Natural killer cell (primary cell): ENCODE measurements around the gene MRPS11. TPM values are rescaled to one million over a fixed set of nuclear protein-coding genes. Genes with fewer than 3 reads are reported as not detected.
A peak's percentile ranks its signal among the peaks of the same experiment; 100 is the strongest.

Experiments
- ATAC-seq, 3 donors: fragments of 150-1000 bp in 2 of 3; fragments of 200-7000 bp in 1 of 3; cut with Tn5 transposase; 1 replicate in 1 of 3; 2 replicates in 2 of 3; pipeline ENCODE4 v1.10.0; 2021; ENCODE audit warnings: mild to moderate bottlenecking in 2 of 3, moderate library complexity in 2 of 3
- DNase-seq, 2 donors: peaks; one replicate each; pipeline versions ENCODE4 v3.0.0 to v3.0.0-alpha.2; 2013 to 2021; ENCODE audit warnings: mixed read lengths in 1 of 2
- H3K27ac ChIP-seq: one replicate; pipeline ENCODE4 v1.5.1; 2013; ENCODE audit warnings: mild to moderate bottlenecking, low read length
- H3K27me3 ChIP-seq: one replicate; pipeline ENCODE4 v1.6.1; 2013; ENCODE audit warnings: low read length; ENCODE audit not compliant: control insufficient read depth, insufficient read depth
- H3K36me3 ChIP-seq: one replicate; pipeline ENCODE4 v1.6.1; 2013; ENCODE audit warnings: low read length; ENCODE audit not compliant: control insufficient read depth, insufficient read depth
- H3K4me1 ChIP-seq: one replicate; pipeline ENCODE4 v1.6.1; 2013; ENCODE audit warnings: low read length; ENCODE audit not compliant: control insufficient read depth, insufficient read depth
- H3K4me3 ChIP-seq: one replicate; pipeline ENCODE4 v1.5.1; 2013; ENCODE audit warnings: low read length
- H3K9me3 ChIP-seq: one replicate; pipeline ENCODE4 v1.6.1; 2013; ENCODE audit warnings: low read length; ENCODE audit not compliant: control insufficient read depth, insufficient read depth
- H3K27ac Mint-ChIP-seq, 2 donors: one replicate each; pipeline ENCODE4 v1.8.0; 2022; ENCODE audit warnings: mild to moderate bottlenecking in 2 of 2, mixed read lengths in 2 of 2, moderate library complexity in 1 of 2
- H3K27me3 Mint-ChIP-seq, 2 donors: one replicate each; pipeline ENCODE4 v1.8.0; 2022; ENCODE audit warnings: low read depth in 2 of 2, mixed read lengths in 2 of 2
- H3K36me3 Mint-ChIP-seq: one replicate; pipeline ENCODE4 v1.8.0; 2022; ENCODE audit warnings: mixed read lengths
- H3K4me1 Mint-ChIP-seq, 2 donors: one replicate each; pipeline ENCODE4 v1.8.0; 2022; ENCODE audit warnings: mixed read lengths in 2 of 2
- H3K4me3 Mint-ChIP-seq: one replicate; pipeline ENCODE4 v1.8.0; 2022; ENCODE audit warnings: mild to moderate bottlenecking, moderate library complexity, mixed read lengths
- H3K9me3 Mint-ChIP-seq, 2 donors: one replicate each; pipeline ENCODE4 v1.8.0; 2022; ENCODE audit warnings: mixed read lengths in 2 of 2
- WGBS: methylation state at CpG from one replicate; pipeline ENCODE4 v1.1.7; 2013; ENCODE audit warnings: missing lambda C conversion rate; ENCODE audit not compliant: insufficient coverage; 5-methylcytosine and 5-hydroxymethylcytosine counted together
- intact Hi-C: fragments of 100-400 bp; cut with micrococcal nuclease; formaldehyde crosslinking; loops from one replicate; pipeline ENCODE4 v1.14.2; 2022
- total RNA-seq, 4 donors: library from RNA; stranded (reverse); fragments of 120-200 nt in 1 of 4; gene quantifications; one replicate each; pipeline versions ENCODE4 v1.2.3 to v1.2.4, GENCODE V29; 2013 to 2022
- TF ChIP-seq, protein P1 (sequence below): fragments of 200-600 bp; IDR thresholded peaks from one replicate; pipeline ENCODE4 v1.8.0; 2022; ENCODE audit warnings: antibody characterized with exemption

Gene MRPS11
- total RNA-seq, 3 donors from 2014 or later (not counting 1 experiment from before 2014, with no cell fraction given) = 17.0 to 27.6 (median 22.4) TPM

- peaks cover 35% of the 10 kb centered on the region for H3K36me3 ChIP-seq
- ATAC-seq (no peak), DNase-seq (no peak)
- H3K4me3 ChIP-seq = no peak overlapping the region
- H3K27ac ChIP-seq = no peak overlapping the region
- H3K4me3 Mint-ChIP-seq = no peak overlapping the region
- no peaks in the 10 kb centered on the region for H3K36me3 Mint-ChIP-seq
- H3K4me1 Mint-ChIP-seq = no peaks in the 10 kb centered on the region
- intact Hi-C loops = no loop called here
- H3K9me3 Mint-ChIP-seq = no peaks in the 10 kb centered on the region
- TF ChIP-seq, protein P1, sequence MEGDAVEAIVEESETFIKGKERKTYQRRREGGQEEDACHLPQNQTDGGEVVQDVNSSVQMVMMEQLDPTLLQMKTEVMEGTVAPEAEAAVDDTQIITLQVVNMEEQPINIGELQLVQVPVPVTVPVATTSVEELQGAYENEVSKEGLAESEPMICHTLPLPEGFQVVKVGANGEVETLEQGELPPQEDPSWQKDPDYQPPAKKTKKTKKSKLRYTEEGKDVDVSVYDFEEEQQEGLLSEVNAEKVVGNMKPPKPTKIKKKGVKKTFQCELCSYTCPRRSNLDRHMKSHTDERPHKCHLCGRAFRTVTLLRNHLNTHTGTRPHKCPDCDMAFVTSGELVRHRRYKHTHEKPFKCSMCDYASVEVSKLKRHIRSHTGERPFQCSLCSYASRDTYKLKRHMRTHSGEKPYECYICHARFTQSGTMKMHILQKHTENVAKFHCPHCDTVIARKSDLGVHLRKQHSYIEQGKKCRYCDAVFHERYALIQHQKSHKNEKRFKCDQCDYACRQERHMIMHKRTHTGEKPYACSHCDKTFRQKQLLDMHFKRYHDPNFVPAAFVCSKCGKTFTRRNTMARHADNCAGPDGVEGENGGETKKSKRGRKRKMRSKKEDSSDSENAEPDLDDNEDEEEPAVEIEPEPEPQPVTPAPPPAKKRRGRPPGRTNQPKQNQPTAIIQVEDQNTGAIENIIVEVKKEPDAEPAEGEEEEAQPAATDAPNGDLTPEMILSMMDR = no peak
- no peak overlapping the region for H3K27ac Mint-ChIP-seq
- no peaks in the 10 kb centered on the region for H3K27me3 ChIP-seq
- peaks cover 6% of the 10 kb centered on the region for H3K4me1 ChIP-seq
- H3K9me3 ChIP-seq = no peaks in the 10 kb centered on the region
- WGBS = 94% methylated on average over 2 of the region's 3 CpGs
- H3K27me3 Mint-ChIP-seq = no peaks in the 10 kb centered on the region
Observed at GRCh38 chr15:88456733-88457132, 10.8 kb upstream of the MRPS11 start.

DNA sequence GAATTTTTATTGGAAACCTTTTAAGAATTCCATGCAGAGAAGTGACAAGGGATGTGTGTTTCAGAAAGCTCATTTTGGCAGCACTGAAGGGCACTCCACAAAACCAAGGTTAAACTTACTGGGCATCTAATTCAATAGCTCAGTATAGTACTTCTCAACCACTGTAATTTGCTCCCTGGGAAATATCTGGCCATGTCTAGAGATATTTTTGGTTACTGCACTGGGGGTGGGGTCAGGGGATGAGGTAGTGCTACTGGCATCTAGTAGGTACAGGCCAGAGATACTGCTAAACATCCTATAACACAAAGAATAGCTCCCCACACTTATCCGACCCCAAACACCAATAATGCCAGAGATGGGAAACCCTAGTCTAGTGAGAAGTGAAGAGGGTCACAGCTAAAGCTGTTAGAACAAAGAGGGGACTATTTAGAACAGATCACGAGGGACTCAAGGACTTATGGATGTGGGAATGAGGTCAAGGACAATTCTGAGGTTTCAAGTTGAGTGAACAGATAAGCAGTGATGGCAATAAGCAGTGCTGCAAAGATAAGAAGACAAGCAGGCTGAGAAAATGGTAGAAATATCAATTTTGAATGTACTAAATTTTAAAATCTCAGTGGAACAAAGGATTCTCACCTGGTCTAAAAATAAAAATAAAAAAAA, 3.5 kb upstream of the MRPS11 start:
- no peaks in the 10 kb centered on the region for H3K36me3 Mint-ChIP-seq
- Histone ChIP-seq H3K4me3 (no peak overlapping the region), H3K36me3 (peaks cover 50% of the 10 kb centered on the region), H3K9me3 (no peaks in the 10 kb centered on the region), H3K4me1 (peaks cover 16% of the 10 kb centered on the region), H3K27me3 (no peaks in the 10 kb centered on the region), H3K27ac (no peak overlapping the region)
- DNase-seq (no peak), ATAC-seq (no peak)
- intact Hi-C loops = no loop called here
- no peak overlapping the region for H3K4me3 Mint-ChIP-seq
- no peaks in the 10 kb centered on the region for H3K9me3 Mint-ChIP-seq
- TF ChIP-seq, protein P1 = no peak
- no peaks in the 10 kb centered on the region for H3K27me3 Mint-ChIP-seq
- H3K27ac Mint-ChIP-seq = no peak overlapping the region
- 78% methylated on average over 2 of the region's 2 CpGs for WGBS
- H3K4me1 Mint-ChIP-seq = peaks cover 26% of the 10 kb centered on the region in 2 donors

DNA sequence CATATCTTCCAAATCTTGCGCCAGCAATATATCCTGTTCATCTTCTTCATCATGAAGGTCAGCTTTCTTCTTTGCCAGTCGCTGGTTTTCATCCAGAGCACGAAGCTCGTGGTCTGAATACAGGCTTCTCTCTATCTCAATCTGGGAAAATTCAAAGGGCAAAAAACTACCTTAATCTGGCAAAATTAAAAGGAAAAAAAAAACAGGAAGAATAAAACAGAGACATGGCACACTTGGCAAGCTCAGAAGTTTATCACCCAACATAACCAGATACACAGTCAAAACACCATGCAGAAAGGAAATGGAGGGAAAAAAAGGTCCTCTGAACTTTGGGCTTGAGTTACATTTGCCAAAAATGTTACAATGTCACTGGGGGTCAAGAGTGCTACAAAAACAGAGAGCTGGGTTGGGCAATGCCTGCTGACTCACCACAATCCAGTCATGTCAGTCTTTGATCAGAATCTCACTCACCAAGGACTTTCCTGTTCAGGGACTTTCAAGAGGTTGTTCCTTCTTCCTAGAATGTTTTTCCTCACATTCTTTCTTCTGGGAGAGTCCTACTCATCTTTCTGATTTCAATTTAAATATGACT, 1.8 kb upstream of the MRPS11 start:
- no peak for DNase-seq
- Mint-ChIP-seq H3K4me3 (peak overlapping the region; percentile 17), H3K36me3 (no peaks in the 10 kb centered on the region), H3K27me3 (no peaks in the 10 kb centered on the region), H3K9me3 (no peaks in the 10 kb centered on the region), H3K4me1 (peaks cover 26% of the 10 kb centered on the region in 2 donors), H3K27ac (peak overlapping the region in 1 of 2 donors; percentile 92)
- no peak overlapping the region for H3K27ac ChIP-seq
- peaks cover 36% of the 10 kb centered on the region for H3K36me3 ChIP-seq
- WGBS = 91% methylated on average over 4 of the region's 4 CpGs
- no peaks in the 10 kb centered on the region for H3K9me3 ChIP-seq
- H3K27me3 ChIP-seq = no peaks in the 10 kb centered on the region
- ATAC-seq = no peak
- intact Hi-C loops = no loop called here
- H3K4me1 ChIP-seq = peaks cover 16% of the 10 kb centered on the region
- TF ChIP-seq, protein P1 = no peak
- H3K4me3 ChIP-seq = no peak overlapping the region
